Ishikawa (cell line): ENCODE measurements around the gene SEC16A.

ENCODE experiments used
- EP300 ChIP-seq: IDR thresholded peaks from 2 replicates; pipeline ENCODE4 v1.6.1; 2012; ENCODE audit warnings: borderline replicate concordance
- MAX ChIP-seq: IDR thresholded peaks from 2 replicates; pipeline ENCODE4 v1.6.1; 2012

- TF ChIP-seq MAX (no peak), EP300 (no peak)
Measured at GRCh38 chr9:136481558-136481957, 1.3 kb downstream of the SEC16A start.
